K562 (cell line): ENCODE data around the gene MPND. TPM values are rescaled to one million over a fixed set of nuclear protein-coding genes. Genes with fewer than 3 reads are reported as not detected.

ENCODE experiments used
- ATAC-seq: fragments of 200-7000 bp; cut with Tn5 transposase; 3 replicates; pipeline ENCODE4 v1.9.1; 2020; ENCODE audit warnings: moderate library complexity
- BruUV-seq: library from RNA; stranded (reverse); fragments of 400-500 nt; replicated peaks from 2 replicates; lab custom pipeline; 2021; lab: Mats Ljungman, UMichigan
- CTCF ChIA-PET: fragments of 300-600 bp; formaldehyde crosslinking; extraction: SDS; loops from one replicate; lab custom pipeline; 2021; ENCODE audit warnings: low intra/inter-chr PET ratio; lab: Yijun Ruan, JAX
- POLR2A ChIA-PET: fragments of 300-600, 350-650 bp; sonication (Branson Sonifier 250); formaldehyde crosslinking; extraction: SDS; loops from one replicate; lab custom pipeline; 2021; ENCODE audit warnings: antibody characterized with exemption, inconsistent platforms; lab: Yijun Ruan, JAX
- DNase-seq, 4 experiments: peaks; one replicate each; pipeline versions ENCODE4 v3.0.0 to v3.0.0-alpha.2; 2011 to 2018; ENCODE audit warnings: low spot score in 3 of 4, mixed read lengths in 3 of 4; ENCODE audit errors: extremely low read depth in 1 of 4
- FAIRE-seq: peaks from 2 replicates; lab custom pipeline; 2011; peaks lifted over from hg19 to GRCh38; lab: Jason Lieb, UNC
- H2AFZ ChIP-seq: 2 replicates; pipeline ENCODE4 v1.6.0; 2011; ENCODE audit warnings: low read depth, low read length, control low read depth, inconsistent platforms
- H3K27ac ChIP-seq: fragments of 200-600 bp; 3 replicates; pipeline ENCODE4 v1.8.0; 2011; ENCODE audit warnings: low read depth, mild to moderate bottlenecking, control low read depth, inconsistent platforms, low read length, moderate library complexity, mixed read lengths; ENCODE audit errors: extremely low read depth
- H3K27me3 ChIP-seq, 2 experiments: fragments of 300-600 bp in 1 of 2; 2 replicates in 1 of 2; 3 replicates in 1 of 2; pipeline versions ENCODE4 v1.6.0 to v1.8.0; 2011; ENCODE audit warnings: inconsistent platforms in 2 of 2, low read length in 2 of 2, mild to moderate bottlenecking in 1 of 2, mixed read lengths in 1 of 2, moderate library complexity in 1 of 2; ENCODE audit not compliant: control insufficient read depth in 2 of 2, insufficient read depth in 2 of 2
- H3K36me3 ChIP-seq: fragments of 300-600 bp; 3 replicates; pipeline ENCODE4 v1.8.0; 2011; ENCODE audit warnings: mild to moderate bottlenecking, low read length, inconsistent platforms; ENCODE audit not compliant: control insufficient read depth, insufficient read depth
- H3K4me1 ChIP-seq, 2 experiments: fragments of 200-600 bp in 1 of 2; replicated peaks in 1 of 2; 2 replicates in 1 of 2; 3 replicates in 1 of 2; pipeline versions ENCODE4 v1.5.1 to v1.8.0; 2011; ENCODE audit warnings: inconsistent platforms in 2 of 2, low read length in 2 of 2, mild to moderate bottlenecking in 1 of 2, mixed read lengths in 1 of 2, moderate library complexity in 1 of 2; ENCODE audit not compliant: control insufficient read depth in 2 of 2, insufficient read depth in 2 of 2
- H3K4me2 ChIP-seq: 2 replicates; pipeline ENCODE4 v1.6.1; 2011; ENCODE audit warnings: low read length, control low read depth, inconsistent platforms, mixed read lengths; ENCODE audit not compliant: insufficient read depth
- H3K4me3 ChIP-seq: fragments of 200-600 bp; sonication (generic), shearing (Covaris generic); 2 replicates; pipeline ENCODE4 v1.5.1; 2016; ENCODE audit warnings: control low read depth, inconsistent platforms
- H3K79me2 ChIP-seq: fragments of 200-600 bp; 3 replicates; pipeline ENCODE4 v1.8.0; 2011; ENCODE audit warnings: low read length, inconsistent platforms; ENCODE audit not compliant: control insufficient read depth, insufficient read depth
- H3K9ac ChIP-seq, 2 experiments: 2 replicates each; pipeline versions ENCODE4 v1.6.0 to v1.6.1; 2011; ENCODE audit warnings: low read depth in 2 of 2, low read length in 2 of 2, control low read depth in 1 of 2, inconsistent platforms in 1 of 2, mild to moderate bottlenecking in 1 of 2, mixed read lengths in 1 of 2; ENCODE audit not compliant: insufficient read depth in 1 of 2
- H3K9me1 ChIP-seq: one replicate; pipeline ENCODE4 v1.6.0; 2011; ENCODE audit warnings: inconsistent platforms, mild to moderate bottlenecking, low read length, moderate library complexity; ENCODE audit not compliant: control insufficient read depth, insufficient read depth
- H3K9me3 ChIP-seq: replicated peaks from 2 replicates; pipeline ENCODE4 v1.5.1; 2011; ENCODE audit warnings: low read depth, low read length, inconsistent platforms; ENCODE audit not compliant: control insufficient read depth, insufficient read depth
- H4K20me1 ChIP-seq: replicated peaks from 2 replicates; pipeline ENCODE4 v1.6.1; 2011; ENCODE audit warnings: low read length, inconsistent platforms, mixed read lengths; ENCODE audit not compliant: control insufficient read depth, insufficient read depth
- ARHGAP35 ChIP-seq: fragments of 450-650 bp; IDR thresholded peaks from 2 replicates; pipeline ENCODE4 v1.6.1; 2018; ENCODE audit not compliant: partially characterized antibody
- JUND ChIP-seq, 2 experiments: IDR thresholded peaks; 2 replicates in 1 of 2; 3 replicates in 1 of 2; pipeline ENCODE4 v1.6.1; 2011; ENCODE audit warnings: borderline replicate concordance in 2 of 2, low read depth in 2 of 2, low read length in 2 of 2, improper control_type of control experiment in 1 of 2, missing biosample characterization in 1 of 2, missing genetic modification characterization in 1 of 2, missing genetic modification reagents in 1 of 2
- MTA1 ChIP-seq: fragments of 450-650 bp; IDR thresholded peaks from 2 replicates; pipeline ENCODE4 v1.6.1; 2017; ENCODE audit warnings: borderline replicate concordance
- SMAD1 ChIP-seq: fragments of 150-350 bp; IDR thresholded peaks from 2 replicates; pipeline ENCODE4 v1.6.1; 2014; ENCODE audit warnings: low read length, low read depth; ENCODE audit not compliant: partially characterized antibody
- TARDBP ChIP-seq: fragments of 450-650 bp; IDR thresholded peaks from 2 replicates; pipeline ENCODE4 v1.6.1; 2016
- TRIM24 ChIP-seq, 2 experiments: fragments of 450-650 bp; IDR thresholded peaks; 2 replicates each; pipeline ENCODE4 v1.6.1; 2016
- WGBS: fragments of 100-300 bp; shearing (Covaris generic); methylation state at CpG from one replicate; pipeline ENCODE4 v1.1.6; 2016; ENCODE audit warnings: low coverage, mixed read lengths; ENCODE audit not compliant: insufficient coverage; ENCODE audit errors: missing lambda C conversion rate; 5-methylcytosine and 5-hydroxymethylcytosine counted together
- in situ Hi-C: fragments of 300-500 bp; cut with MboI; formaldehyde crosslinking; loops from 4 replicates; pipeline ENCODE4 v1.15.0; 2018; ENCODE audit warnings: inconsistent platforms, mixed read lengths
- intact Hi-C: fragments of 100-400 bp; cut with micrococcal nuclease; formaldehyde crosslinking; loops from 2 replicates; pipeline ENCODE4 v1.14.2; 2022
- polyA plus RNA-seq, 8 experiments: library from polyadenylated mRNA; depleted of rRNA in 4 of 8; stranded (reverse) in 5 of 8; unstranded in 3 of 8; fragments of >200 nt; fragmentation: Nextera tagmentation in 2 of 8; fragmentation: Illumina TruSeq in 1 of 8; extraction: Ambion mirVana in 2 of 8; extraction: Trizol in 1 of 8; gene quantifications; 2 replicates each; pipeline versions ENCODE4 v1.2.1 to v1.2.3, GENCODE V29; 2011 to 2014; ENCODE audit warnings: inconsistent platforms in 1 of 8, missing spikeins in 1 of 8
- total RNA-seq, 7 experiments: library from RNA; depleted of rRNA in 6 of 7; stranded (reverse); fragments of >200 nt in 6 of 7; fragmentation: Illumina TruSeq in 2 of 7; extraction: Trizol in 2 of 7; gene quantifications; 2 replicates each; pipeline versions ENCODE4 v1.2.1 to v1.2.3, GENCODE V29; 2011 to 2021; ENCODE audit warnings: low replicate concordance in 1 of 7
- TF ChIP-seq, protein P1 (sequence below): fragments of 450-650 bp; IDR thresholded peaks from 2 replicates; pipeline ENCODE4 v1.6.1; 2016; ENCODE audit warnings: antibody characterized with exemption
- TF ChIP-seq, protein P2 (sequence below): fragments of 450-650 bp; formaldehyde crosslinking; IDR thresholded peaks from 2 replicates; pipeline ENCODE4 v1.4.0; 2020; ENCODE audit warnings: mild to moderate bottlenecking, moderate library complexity

Gene MPND
- total and polyA plus RNA-seq, 9 of the 15 experiments (the other 6 are each of a cell fraction or from before 2014, with no cell fraction given) = 0.25 to 14.0 (median 3.9) TPM

DNA sequence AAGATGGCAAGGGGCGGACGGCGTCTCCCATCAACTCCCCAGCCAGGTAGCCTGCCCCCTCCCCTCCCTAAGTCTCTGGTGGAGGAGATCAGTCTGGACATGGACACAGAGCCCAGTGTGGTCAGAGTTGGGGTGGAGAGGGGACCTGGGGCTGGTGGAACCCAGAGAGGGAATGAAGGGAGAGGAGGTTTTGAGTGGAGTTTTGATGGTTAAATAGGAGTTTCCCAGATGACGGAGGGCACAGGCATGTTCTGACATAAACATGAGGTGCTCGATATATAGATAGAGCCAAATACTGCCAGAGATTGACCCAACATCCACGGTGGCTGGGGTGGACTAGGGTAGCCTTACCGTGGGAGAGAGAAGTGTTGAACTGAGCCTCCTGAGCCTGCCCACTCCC, 24.9 kb upstream of the MPND start (continued):
- TF ChIP-seq, protein P1, sequence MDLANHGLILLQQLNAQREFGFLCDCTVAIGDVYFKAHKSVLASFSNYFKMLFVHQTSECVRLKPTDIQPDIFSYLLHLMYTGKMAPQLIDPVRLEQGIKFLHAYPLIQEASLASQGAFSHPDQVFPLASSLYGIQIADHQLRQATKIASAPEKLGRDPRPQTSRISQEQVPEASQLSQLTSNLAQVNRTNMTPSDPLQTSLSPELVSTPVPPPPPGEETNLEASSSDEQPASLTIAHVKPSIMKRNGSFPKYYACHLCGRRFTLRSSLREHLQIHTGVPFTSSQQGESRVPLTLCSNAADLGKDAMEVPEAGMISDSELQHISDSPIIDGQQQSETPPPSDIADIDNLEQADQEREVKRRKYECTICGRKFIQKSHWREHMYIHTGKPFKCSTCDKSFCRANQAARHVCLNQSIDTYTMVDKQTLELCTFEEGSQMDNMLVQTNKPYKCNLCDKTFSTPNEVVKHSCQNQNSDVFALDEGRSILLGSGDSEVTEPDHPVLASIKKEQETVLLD = no peak
- TF ChIP-seq ARHGAP35 (no peak), JUND (IDR thresholded peaks at IDR 0.05; ENCODE audit: borderline replicate concordance, low read depth, low read length) (no peak), JUND (tag; IDR thresholded peaks at IDR 0.05; ENCODE audit: borderline replicate concordance, low read depth, low read length) (no peak), SMAD1 (no peak)
- TF ChIP-seq, protein P2, sequence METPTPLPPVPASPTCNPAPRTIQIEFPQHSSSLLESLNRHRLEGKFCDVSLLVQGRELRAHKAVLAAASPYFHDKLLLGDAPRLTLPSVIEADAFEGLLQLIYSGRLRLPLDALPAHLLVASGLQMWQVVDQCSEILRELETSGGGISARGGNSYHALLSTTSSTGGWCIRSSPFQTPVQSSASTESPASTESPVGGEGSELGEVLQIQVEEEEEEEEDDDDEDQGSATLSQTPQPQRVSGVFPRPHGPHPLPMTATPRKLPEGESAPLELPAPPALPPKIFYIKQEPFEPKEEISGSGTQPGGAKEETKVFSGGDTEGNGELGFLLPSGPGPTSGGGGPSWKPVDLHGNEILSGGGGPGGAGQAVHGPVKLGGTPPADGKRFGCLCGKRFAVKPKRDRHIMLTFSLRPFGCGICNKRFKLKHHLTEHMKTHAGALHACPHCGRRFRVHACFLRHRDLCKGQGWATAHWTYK (CRISPR knock-in tag) = no peak

DNA sequence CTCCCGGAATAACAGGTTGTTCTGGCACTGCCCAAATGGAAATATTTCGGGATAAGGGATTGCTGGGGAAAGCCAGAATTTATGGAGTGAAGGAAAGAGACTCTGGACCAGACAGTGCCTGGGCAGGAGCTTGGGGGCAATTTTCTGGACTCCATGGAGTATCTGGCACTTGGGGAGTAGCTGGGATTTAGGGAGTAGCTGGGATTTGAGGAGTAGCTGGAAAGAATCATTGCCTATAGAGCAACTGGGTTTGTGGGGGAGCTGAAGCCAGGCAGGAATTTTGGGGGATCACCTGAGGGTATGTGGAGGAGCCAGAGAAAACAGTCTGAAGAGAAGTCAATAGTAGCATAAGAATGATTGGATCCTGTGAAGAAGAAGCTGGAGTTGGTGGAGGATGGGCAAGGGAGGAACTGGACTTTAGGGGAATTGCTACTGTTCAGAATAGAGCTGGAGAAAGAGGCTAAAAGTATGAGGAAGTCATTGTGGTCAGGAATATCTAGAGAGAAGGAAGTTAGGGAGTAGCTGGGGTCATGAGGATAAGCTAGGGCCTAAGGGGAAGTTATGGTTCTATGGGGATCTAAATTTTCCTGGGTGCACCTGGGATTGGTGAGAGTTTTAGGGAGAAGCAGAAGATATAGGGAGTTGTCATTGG, 24.2 kb upstream of the MPND start:
- 65% methylated on average over 2 of the region's 2 CpGs for WGBS
- Histone ChIP-seq H2AFZ (no peak overlapping the region), H3K4me2 (no peak overlapping the region)
- no peak for FAIRE-seq
- peak; percentile 18 to 53; a peak in 2 of 4 replicates for TF ChIP-seq TRIM24 (IDR thresholded peaks at IDR 0.05)
- TF ChIP-seq MTA1 = 0 out of 2 replicates have a peak, but pooled peaks have one; percentile 63
- no peak for TF ChIP-seq TARDBP
- TF ChIP-seq, all 486 proteins: peak for 2
- H3K9me3 ChIP-seq = peaks cover 4% of the 10 kb centered on the region; the same call in 1 of the 2 replicates
- ATAC-seq = no peak
- ChIA-PET POLR2A (interaction anchor here (0.8 kb wide), 1 partner anchor 31 kb away, joined by 3 read pairs; no protein-coding TSS in a partner anchor), CTCF (no interaction called here)
- no peak overlapping the region for H3K27ac ChIP-seq
- no TSS peak for BruUV-seq
- H3K27me3 ChIP-seq = no peaks in the 10 kb centered on the region
- no peak overlapping the region for H3K4me3 ChIP-seq
- no peaks in the 10 kb centered on the region for H3K79me2 ChIP-seq
- no peaks in the 10 kb centered on the region for H3K36me3 ChIP-seq
- H4K20me1 ChIP-seq = no peaks in the 10 kb centered on the region
- intact Hi-C loops (no loop called here), in situ Hi-C loops (no loop called here)
- peaks cover 0 to 22% of the 10 kb centered on the region in 2 experiments; a peak in 3 of 5 replicates for H3K4me1 ChIP-seq
- H3K9me1 ChIP-seq = no peaks in the 10 kb centered on the region
- no peak for DNase-seq
- no peak overlapping the region for H3K9ac ChIP-seq
